HG03060 (cell line): Measurements from ENCODE around the gene UNKL.

Source experiments
- ATAC-seq: cut with Tn5 transposase; IDR thresholded peaks from one replicate; pipeline ENCODE4 v1.9.1; 2021; ENCODE audit warnings: low read depth, moderate number of reproducible peaks; ENCODE audit not compliant: unreplicated experiment

Gene UNKL, protein sequence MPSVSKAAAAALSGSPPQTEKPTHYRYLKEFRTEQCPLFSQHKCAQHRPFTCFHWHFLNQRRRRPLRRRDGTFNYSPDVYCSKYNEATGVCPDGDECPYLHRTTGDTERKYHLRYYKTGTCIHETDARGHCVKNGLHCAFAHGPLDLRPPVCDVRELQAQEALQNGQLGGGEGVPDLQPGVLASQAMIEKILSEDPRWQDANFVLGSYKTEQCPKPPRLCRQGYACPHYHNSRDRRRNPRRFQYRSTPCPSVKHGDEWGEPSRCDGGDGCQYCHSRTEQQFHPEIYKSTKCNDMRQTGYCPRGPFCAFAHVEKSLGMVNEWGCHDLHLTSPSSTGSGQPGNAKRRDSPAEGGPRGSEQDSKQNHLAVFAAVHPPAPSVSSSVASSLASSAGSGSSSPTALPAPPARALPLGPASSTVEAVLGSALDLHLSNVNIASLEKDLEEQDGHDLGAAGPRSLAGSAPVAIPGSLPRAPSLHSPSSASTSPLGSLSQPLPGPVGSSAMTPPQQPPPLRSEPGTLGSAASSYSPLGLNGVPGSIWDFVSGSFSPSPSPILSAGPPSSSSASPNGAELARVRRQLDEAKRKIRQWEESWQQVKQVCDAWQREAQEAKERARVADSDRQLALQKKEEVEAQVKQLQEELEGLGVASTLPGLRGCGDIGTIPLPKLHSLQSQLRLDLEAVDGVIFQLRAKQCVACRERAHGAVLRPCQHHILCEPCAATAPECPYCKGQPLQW

DNA sequence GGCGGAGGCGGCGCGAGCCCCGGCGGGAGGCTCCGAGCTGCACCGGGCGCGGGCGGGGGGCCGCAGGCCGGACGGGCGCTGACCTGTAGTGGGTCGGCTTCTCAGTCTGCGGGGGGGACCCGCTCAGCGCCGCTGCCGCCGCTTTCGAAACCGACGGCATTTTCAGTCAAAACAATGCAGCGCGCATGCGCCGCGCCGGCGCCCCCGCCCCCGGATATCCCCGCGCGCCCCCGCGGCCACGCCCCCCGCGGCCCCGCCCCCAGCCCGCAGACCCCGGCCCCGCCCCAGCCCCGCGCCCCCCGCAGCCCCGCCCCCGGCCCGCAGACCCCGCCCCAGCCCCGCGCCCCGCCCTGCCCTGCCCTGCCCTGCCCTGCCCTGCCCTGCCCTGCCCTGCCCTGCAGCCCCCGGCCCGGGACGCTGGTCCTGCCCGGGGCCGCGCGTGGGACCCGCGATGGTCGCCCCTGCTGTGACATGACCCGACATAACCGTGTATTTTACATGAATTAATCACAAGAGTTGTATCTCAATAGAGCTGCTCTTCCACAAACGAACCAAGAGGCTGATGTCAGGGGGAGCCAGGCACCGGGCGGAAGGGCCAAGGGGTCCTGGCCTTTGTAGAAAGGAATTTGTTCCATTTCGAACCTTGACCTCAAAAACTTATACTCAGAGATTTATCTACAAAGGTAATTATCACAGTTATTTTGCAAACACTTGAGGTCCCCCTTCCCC, at the start of gene UNKL:
UNKL (minus strand) TSS at position 173 of the 729 bp plus-strand sequence; CDS start at position 160, 13 bp downstream.
- ATAC-seq, result no peak

DNA sequence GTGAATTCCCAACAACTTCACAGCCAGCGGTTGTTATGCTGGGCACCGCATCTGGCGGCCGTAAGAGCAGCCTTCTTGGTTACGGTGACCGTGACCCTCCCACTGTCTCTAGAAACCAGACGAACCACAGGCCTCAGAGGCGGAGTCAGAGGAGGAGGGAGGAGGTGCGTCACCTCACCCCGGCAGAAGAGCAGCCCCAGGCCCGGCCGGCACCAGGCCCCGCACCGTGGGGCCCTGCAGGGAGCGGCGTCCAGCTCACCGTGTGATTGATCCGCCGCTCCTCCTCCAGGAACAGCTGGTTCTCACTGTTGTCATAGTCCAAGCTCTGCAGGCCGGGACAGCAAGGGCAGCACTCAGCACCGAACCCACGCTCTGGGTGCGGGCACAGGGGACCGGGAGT, 46.6 kb upstream of the UNKL start:
- ATAC-seq, result no peak

DNA sequence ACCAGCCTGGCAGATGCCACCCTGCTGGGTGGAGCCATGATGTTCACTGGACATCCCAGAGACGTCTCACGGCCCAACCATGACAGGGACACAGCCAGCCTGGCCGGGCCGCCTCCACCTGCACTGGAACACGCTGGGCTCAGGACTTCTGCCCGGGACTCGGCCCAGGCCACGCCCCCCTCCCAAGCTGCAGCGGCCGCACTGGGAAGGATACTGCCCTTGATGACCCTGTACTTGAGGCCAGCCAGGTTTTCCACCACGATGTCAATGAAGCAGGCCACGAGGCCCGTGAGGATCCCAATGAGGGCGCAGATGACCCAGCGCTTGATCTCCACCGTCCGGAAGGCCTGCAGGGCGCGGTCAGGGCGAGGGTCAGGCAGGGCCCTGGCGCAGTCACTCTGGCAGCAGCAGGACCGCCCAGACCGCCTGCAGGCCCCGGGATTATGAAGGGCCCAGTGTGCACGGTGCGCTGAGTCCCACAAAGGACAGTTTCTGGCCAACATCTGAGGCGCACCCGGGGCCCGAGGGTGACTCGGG, 46.2 kb upstream of the UNKL start:
- ATAC-seq, result no peak

DNA sequence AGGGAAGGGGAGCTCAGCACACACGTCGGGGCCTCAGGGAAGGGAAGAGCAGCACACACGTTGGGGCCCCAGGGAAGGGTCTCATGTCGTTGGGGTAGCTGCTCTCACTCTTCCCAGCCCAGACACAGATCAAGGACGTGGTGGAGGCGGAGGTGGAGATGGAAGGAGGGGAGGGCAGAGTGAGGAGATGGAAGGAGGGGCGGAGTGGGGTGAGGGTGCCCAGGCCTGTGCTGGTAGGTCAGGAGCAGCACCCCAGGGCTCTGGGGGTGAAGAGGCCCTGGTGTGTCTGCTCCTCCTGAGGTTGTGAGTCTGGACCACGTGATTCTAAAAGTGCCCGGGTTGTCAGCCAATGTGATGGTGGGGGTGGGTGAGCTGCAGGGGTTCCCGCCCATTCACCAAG, 45.5 kb upstream of the UNKL start:
- no peak for ATAC-seq

DNA sequence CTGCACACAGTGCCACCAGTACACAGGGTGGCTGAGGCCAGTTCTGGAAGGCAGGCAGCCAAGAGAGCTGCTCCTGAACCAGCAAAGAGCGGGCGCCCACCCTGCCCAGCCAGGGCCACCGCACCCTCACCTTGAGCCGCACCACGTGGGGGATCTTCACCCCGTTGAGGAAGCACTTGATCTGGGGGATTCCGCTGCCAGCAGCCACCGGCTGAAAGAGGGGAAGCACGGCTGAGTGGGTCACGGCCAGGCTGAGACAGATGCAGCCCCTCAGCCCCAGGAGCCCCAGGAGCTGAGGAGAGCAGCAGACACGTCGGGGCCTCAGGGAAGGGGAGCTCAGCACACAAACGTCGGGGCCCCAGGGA, 44.5 kb upstream of the UNKL start:
- ATAC-seq, result no peak

DNA sequence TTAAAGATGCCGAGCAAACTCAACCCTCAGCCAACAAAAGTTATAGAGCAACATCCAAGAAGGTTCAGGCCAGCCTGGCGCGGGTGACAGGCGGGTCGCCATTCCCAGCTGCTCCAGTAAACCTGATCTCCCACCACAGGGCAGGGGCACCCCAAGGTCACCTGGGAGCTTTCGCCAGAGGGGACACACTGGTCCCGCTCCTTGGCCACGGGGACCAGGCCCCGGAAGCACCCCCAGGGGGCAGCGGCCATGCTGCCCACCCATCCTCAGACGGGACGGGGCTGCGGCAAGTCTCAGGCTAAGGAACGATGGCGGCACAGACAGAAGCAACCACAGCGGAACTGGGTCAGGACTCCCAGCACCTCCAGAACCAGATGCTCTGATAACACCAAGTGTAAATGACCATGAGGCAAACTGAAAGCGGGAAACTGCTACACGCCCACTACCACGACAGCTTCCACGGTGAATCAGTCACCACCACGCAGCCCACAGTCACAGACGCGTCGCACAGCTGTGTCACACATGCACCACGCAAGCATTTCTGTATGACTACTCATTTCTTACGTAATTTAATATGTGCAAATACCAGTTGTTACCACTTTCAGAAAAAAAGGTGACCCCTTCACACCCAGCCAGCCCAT, 44.0 kb upstream of the UNKL start:
- no peak for ATAC-seq

DNA sequence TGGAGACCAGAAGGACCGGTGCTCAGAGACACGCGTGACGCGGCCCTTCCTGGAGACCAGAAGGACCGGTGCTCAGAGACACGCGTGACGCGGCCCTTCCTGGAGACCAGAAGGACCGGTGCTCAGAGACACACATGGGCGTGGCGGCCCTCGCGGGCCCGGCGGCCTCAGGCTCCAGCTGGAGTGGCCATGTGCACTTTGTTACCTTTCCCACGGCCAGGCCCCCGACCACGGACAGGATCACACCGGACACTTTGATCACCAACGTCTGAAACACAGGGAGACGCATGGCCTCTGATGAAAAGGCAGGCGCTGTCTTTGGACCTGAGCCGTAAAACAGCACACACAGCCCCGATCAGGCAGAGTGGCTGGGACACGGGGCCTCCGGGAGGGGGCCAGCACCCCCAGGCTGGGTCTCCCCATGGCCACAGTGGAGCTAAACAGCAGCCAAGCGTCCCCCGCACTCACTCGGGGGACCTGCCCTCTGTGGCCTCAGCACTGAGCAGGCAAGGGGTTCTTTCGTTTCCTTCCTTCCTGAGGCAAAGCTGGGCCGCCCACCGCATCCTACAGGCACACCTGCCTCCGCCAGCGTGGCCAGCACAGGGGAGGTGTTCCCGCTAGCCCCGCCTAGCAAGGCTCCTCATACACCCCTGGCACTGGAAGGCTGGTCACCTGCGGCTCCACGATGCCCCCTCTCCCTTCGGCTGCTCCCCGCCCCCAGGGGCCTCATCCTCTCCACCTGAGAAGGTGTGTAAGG, 43.2 kb upstream of the UNKL start:
- no peak for ATAC-seq

DNA sequence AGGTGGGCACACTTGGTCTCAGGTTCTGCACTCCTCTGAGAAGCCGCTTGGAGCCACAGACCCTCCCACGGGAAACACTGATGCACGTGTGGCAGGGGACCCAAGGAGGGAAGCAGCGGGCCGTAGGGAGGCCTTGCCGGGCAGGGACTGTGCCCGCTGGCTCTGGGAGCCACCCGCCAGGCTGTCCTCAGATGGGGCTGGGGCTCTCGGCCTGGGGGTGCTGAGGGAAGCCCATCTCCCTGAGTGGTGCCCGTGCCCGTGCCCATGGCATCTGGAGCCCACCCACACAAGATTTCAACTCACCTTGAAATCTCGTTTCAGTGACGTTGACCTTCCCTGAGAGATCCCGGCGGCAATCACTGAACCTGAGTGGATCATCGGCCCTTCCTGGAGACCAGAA, 42.4 kb upstream of the UNKL start:
- no peak for ATAC-seq

DNA sequence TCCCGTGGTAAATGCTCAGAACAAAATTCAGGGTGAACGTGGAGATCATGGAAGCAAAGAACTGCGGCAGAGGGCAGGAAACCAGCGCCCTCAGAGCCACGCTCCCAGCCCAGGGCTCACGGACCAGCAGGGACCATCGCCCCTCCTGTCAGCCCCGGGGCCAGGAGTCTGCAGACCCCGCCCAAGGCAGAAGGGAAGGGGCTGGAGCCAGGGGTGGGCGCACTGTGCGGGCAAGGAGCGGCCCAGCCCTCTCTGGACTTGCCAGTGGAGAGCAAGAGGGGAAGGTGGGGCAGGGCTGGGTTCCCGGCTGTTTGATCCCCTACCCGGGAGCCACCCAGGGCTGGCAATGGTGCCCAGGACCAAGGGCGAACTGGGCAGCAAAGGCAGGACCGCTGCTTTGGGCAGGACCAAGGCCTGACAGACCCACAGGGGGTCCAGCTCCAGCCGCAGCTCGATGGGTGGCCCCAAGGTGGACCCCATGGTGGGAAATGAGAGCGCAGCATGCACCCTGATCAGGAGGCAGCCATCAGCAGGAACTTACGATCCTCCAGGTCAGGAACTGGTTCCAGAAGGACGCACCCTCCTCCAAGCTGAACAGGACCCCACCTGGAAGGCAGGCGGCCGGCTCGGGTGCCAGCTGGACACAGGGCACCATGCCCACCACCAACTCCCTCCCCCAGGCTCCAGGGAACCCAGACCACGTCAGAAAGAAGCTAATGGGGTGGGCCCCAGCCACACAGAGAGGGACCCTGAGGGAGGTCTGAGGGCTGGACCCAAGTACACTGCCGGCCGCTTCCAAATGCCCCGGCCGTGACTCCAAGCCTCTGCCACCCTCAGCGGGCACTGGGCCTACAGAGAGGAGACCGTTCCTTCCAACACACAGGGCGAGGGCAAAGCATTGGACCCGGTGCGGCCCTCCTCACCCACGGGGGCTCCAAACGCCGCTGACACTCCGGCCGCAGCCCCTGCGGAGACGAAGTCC, 41.0 kb upstream of the UNKL start:
- ATAC-seq, result no peak

DNA sequence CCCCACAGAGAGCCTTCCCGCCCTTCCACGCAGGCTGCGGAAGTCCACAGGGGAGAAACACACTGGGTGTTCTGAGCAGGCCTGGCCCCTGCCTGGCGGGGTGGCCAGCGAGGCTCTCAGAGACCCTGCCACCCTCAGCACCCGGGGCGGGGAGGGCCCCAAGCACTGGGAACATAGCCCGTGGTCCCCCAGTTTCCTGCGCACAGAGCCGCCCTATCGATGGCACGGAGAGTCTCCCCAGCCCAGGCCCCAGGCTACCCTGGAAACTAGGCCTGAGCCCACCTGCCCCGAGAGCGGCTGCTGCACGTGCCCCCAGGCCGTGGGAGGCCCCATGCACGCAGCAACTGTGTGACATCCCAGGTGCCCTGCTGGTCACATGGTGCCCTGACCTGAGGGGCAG, 40.1 kb upstream of the UNKL start:
- no peak for ATAC-seq

DNA sequence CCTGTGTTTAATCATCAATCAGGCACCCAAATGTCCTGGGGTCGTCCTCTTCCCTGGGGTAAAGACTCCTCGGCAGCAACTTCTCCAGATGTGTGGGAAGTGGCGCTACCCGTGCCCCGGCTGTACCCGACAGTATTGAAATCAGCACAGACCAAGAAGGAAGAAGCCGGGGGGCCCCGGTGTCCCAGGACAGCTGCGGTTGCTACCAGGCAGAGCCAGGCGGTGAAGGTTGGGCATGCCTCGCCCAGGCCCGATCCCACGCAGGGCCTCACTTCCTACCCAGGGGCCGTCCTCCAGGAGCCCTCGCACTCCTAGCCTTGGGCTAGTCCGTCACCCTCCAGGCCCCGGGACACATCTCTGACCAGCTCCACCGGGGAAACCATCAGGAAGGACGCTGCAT, 38.8 kb upstream of the UNKL start:
- ATAC-seq, result no peak

DNA sequence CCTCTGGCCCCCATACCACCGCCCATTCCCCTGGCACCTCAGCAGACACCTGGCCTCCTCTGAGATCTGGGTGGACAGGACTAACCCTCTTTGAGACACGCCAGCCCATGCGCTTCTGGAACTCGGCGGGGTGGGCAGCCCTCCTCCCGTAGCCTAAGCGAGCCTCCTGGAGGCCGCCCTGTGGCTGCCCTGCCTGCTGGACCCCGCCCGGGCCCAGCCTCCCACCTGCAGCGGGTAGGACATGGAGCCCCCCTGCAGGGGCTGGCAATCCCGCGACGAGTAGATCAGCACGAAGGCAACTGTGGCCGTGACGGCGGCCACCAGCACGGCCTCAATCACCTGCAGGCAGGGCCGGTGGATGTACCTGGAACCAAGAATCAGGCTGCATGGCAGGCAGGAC, 38.0 kb upstream of the UNKL start:
- ATAC-seq, result no peak

DNA sequence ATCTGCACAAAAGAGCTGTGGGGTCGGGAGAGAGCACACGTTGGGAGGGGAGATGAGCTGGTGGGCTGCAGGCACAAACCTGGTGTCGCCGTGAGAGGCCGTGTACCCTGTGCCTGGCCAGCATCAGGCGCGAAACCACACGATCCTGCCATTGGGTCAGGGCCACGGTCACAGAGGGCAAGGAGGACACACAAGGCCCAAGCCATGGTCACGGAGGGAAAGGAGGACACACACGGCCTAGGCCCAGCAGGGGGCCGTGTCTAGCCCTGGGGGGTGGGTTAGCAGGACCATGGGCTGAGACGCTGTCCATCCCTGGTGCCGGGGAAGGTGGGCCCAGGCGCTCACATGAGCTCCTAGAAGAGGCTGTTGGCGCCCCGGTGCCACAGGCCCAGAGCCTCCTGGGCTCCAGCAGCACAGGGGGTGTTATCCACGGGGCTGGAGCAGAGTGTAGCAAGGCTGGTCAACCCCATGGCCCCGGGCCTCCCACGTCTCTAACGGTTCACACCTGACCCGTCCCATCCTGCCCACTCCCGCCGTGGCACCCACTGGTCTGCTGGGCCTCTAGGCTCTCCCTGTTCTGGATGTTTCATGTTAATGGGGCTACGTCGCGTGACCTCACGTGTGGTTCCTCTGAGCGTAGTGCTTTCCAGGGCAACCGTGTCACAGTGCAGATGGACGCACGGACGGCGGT, 37.3 kb upstream of the UNKL start:
- ATAC-seq, result no peak

DNA sequence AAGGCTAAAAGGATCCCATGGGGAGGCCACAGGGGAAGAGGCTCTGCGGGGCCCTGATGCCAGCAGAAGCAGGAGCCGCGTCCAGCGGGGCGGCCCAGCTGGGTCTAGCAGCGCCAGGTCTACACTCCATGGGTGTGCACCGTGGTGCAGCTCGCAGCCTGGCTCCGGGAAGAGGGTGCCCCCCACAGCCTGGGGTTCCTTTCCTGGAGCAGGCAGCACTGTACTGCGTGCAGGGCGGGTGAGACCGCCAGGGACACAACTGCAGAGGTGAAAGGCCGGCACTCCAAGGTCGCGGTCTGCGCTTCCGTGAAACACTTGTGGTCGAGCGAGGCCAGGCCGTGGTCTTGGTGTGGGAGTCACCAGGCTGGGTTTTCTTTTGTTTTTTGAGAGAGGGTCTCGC, 36.3 kb upstream of the UNKL start:
- no peak for ATAC-seq

DNA sequence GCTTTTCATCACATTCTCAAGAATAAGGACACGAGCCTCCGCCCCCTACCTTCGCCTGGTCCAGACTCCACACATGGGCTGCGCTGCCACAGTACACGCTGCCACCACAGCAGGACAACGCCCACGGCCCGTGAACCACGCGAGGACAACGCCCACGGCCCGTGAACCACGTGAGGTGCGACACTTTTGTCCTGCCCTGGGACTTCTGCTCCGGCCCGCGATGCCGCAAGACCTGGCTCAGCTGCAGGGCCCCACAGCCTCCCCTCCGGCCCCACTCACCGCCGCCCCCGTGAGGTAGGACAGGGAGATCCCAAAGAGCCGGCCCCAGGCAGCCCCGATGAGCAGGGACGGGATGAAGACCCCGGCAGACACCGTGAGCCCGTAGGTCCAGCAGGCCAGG, 35.7 kb upstream of the UNKL start:
- no peak for ATAC-seq

DNA sequence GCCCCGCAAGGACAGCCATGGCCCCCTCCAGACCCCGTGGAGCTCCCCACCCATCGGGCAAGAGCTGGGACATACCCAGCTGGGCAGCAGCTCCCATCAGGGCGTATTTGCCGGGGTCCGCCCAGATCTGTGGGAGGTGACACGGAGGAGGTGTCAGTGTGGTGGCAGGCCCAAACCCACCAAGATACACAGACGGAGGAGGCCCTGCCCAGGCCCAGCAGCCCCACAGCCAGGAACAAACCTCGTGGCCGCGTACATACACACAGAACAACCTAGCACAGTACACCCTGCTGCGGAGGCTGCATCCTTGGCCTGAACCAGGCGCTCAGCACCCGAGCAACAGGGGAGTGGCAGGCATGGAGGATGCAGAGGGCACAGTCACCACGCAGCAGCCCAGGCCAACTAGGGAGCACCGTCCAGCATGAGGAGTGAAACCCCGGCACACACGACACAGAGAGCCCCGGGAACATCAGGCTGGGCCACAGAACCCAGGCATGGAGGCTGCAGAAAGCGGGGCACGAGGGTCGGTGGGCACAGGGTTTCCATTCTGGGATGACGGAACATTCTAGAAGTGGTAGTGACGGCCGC, 34.8 kb upstream of the UNKL start:
- no peak for ATAC-seq

DNA sequence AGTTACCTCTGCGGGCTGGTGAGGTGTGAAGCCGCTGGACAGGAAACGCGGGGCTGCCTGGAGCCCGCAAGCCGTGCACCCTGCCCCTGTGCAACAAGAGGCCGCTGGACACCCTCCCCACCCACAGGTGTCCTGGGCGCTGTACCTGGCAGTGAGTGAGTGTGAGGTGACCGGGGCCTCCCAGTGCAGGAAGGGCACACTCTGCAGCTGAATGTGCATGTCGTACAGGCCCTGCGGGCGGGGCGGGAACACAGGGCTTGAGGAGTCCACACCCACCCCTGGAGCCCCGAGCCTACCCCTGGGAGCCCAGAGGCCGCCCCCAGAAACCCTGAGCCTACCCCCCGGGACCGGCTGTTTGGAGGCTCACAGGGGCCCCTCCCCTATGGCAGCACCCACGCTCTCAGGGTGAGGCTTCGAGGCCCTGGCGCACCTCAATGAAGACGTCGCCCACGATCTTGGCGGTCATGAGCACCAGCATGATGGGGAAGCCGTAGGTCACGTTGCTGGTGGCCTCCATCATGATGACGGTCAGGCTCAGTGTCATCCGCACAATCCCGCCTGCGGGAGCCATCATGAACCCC, 34.1 kb upstream of the UNKL start:
- ATAC-seq, result no peak

DNA sequence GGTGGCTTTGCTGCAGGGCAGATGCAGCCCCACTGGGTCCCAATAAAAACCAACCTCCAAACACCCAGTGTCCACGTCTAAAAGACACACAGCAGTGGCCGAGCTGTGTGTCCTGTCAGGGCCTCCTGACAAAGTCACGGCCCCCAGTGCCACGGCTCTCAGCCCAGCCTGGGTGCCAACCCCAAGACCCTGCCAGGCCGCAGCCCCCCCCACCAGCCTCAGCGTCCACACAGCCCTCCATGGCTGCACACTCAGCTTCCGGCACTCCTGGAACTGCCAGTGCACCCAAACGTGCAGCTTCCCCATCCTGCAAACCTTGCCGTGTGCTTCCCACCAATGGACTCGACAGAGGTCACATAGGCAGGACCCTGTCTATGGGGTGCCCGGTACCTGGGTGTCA, 33.5 kb upstream of the UNKL start:
- no peak for ATAC-seq
